ENCODE measurements around the gene GPATCH8.
A peak's percentile ranks its signal among the peaks of the same experiment; 100 is the strongest.

The GPATCH8 gene

DNA sequence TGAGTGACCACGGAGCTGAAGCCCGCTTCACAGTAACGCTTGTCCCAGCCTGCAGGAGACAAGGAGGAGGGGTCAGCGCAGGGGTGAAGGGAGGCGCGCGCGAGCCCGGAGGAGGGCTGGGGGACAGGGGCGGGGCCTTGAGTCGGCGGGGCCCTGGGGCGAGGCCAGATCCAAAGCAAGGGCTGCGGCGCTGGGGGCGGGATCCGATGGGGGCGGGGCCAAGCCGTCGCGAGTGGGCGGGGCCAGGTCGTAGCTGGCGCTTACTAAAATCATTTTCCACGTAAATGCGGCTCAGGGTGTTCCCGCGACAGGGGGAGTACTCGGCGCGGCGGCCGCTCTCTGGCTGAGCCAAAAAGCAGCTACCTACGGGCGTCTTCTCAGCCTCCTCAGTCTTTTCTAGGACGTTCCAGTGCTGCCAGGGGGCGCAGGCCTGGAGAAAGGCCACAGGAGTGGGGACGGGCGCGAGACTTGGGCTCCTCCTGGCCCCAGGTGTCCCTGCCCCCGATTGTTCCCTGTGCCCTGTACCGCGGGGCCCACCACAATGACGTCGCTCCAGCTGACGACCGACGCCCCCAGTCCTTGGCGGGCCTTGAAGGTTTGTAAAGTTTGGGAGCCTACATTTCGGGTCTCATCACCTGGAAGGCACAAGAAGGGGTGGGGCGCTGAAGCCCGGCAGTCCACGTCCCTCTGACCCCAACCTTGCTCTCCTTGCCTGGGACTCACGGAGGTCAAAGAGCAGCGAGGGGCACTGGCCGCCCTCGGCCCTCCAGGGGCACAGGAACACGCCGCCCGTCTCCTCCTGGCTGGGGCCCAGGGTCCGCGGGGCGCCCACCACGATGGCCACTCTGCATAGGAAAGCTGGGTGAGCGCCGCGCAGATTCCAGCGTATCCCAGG is 117.7 kb downstream of the GPATCH8 start (continued):
- TF ChIP-seq KLF9 (tag by site-specific recombination; IDR thresholded peaks at IDR 0.05; ENCODE audit: low read depth) (peak; percentile 64), ZNF341 (tag by site-specific recombination; IDR thresholded peaks at IDR 0.05; ENCODE audit: low read depth) (peak; percentile 66), HOXA7 (CRISPR knock-in tag; IDR thresholded peaks at IDR 0.05; ENCODE audit: borderline replicate concordance) (no peak), ZNF777 (tag by site-specific recombination; IDR thresholded peaks at IDR 0.05; ENCODE audit: borderline replicate concordance) (peak; percentile 60; the same call in 1 of the 2 replicates), KLF16 (tag by site-specific recombination; IDR thresholded peaks at IDR 0.05) (no peak), KLF10 (tag by site-specific recombination; IDR thresholded peaks at IDR 0.05) (peak; percentile 72; the same call in 1 of the 2 replicates), GLIS1 (tag by site-specific recombination; IDR thresholded peaks at IDR 0.05) (peak; percentile 39; the same call in 1 of the 2 replicates), SP3 (tag by site-specific recombination; IDR thresholded peaks at IDR 0.05) (peak; percentile 69), ZEB2 (tag by site-specific recombination; IDR thresholded peaks at IDR 0.05) (0 out of 2 replicates have a peak, but pooled peaks have one; percentile 5), ZNF133 (tag by site-specific recombination; IDR thresholded peaks at IDR 0.05) (no peak), ZNF10 (tag by site-specific recombination; IDR thresholded peaks at IDR 0.05) (0 out of 2 replicates have a peak, but pooled peaks have one; percentile 56), BCL11A (tag by site-specific recombination; IDR thresholded peaks at IDR 0.05; ENCODE audit: low read depth) (peak; percentile 53; the same call in 1 of the 2 replicates), BCL11B (tag by site-specific recombination; IDR thresholded peaks at IDR 0.05; ENCODE audit: low read depth) (peak; percentile 55; the same call in 1 of the 2 replicates), GLI4 (tag by site-specific recombination; IDR thresholded peaks at IDR 0.05) (no peak), ZNF175 (tag by site-specific recombination; IDR thresholded peaks at IDR 0.05) (no peak), ZSCAN16 (tag by site-specific recombination; IDR thresholded peaks at IDR 0.05) (no peak)
- TF ChIP-seq, protein P1, sequence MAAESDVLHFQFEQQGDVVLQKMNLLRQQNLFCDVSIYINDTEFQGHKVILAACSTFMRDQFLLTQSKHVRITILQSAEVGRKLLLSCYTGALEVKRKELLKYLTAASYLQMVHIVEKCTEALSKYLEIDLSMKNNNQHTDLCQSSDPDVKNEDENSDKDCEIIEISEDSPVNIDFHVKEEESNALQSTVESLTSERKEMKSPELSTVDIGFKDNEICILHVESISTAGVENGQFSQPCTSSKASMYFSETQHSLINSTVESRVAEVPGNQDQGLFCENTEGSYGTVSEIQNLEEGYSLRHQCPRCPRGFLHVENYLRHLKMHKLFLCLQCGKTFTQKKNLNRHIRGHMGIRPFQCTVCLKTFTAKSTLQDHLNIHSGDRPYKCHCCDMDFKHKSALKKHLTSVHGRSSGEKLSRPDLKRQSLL (tag by site-specific recombination; IDR thresholded peaks at IDR 0.05): no peak
- TF ChIP-seq, protein P2, sequence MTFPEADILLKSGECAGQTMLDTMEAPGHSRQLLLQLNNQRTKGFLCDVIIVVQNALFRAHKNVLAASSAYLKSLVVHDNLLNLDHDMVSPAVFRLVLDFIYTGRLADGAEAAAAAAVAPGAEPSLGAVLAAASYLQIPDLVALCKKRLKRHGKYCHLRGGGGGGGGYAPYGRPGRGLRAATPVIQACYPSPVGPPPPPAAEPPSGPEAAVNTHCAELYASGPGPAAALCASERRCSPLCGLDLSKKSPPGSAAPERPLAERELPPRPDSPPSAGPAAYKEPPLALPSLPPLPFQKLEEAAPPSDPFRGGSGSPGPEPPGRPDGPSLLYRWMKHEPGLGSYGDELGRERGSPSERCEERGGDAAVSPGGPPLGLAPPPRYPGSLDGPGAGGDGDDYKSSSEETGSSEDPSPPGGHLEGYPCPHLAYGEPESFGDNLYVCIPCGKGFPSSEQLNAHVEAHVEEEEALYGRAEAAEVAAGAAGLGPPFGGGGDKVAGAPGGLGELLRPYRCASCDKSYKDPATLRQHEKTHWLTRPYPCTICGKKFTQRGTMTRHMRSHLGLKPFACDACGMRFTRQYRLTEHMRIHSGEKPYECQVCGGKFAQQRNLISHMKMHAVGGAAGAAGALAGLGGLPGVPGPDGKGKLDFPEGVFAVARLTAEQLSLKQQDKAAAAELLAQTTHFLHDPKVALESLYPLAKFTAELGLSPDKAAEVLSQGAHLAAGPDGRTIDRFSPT (tag by site-specific recombination; IDR thresholded peaks at IDR 0.05): peak; percentile 23; the same call in 1 of the 2 replicates
- TF ChIP-seq, protein P3, sequence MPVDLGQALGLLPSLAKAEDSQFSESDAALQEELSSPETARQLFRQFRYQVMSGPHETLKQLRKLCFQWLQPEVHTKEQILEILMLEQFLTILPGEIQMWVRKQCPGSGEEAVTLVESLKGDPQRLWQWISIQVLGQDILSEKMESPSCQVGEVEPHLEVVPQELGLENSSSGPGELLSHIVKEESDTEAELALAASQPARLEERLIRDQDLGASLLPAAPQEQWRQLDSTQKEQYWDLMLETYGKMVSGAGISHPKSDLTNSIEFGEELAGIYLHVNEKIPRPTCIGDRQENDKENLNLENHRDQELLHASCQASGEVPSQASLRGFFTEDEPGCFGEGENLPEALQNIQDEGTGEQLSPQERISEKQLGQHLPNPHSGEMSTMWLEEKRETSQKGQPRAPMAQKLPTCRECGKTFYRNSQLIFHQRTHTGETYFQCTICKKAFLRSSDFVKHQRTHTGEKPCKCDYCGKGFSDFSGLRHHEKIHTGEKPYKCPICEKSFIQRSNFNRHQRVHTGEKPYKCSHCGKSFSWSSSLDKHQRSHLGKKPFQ (tag by site-specific recombination; IDR thresholded peaks at IDR 0.05): no peak
- TF ChIP-seq, protein P4, sequence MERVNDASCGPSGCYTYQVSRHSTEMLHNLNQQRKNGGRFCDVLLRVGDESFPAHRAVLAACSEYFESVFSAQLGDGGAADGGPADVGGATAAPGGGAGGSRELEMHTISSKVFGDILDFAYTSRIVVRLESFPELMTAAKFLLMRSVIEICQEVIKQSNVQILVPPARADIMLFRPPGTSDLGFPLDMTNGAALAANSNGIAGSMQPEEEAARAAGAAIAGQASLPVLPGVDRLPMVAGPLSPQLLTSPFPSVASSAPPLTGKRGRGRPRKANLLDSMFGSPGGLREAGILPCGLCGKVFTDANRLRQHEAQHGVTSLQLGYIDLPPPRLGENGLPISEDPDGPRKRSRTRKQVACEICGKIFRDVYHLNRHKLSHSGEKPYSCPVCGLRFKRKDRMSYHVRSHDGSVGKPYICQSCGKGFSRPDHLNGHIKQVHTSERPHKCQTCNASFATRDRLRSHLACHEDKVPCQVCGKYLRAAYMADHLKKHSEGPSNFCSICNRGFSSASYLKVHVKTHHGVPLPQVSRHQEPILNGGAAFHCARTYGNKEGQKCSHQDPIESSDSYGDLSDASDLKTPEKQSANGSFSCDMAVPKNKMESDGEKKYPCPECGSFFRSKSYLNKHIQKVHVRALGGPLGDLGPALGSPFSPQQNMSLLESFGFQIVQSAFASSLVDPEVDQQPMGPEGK (tag by site-specific recombination; IDR thresholded peaks at IDR 0.05): peak; percentile 91
- TF ChIP-seq, protein P5, sequence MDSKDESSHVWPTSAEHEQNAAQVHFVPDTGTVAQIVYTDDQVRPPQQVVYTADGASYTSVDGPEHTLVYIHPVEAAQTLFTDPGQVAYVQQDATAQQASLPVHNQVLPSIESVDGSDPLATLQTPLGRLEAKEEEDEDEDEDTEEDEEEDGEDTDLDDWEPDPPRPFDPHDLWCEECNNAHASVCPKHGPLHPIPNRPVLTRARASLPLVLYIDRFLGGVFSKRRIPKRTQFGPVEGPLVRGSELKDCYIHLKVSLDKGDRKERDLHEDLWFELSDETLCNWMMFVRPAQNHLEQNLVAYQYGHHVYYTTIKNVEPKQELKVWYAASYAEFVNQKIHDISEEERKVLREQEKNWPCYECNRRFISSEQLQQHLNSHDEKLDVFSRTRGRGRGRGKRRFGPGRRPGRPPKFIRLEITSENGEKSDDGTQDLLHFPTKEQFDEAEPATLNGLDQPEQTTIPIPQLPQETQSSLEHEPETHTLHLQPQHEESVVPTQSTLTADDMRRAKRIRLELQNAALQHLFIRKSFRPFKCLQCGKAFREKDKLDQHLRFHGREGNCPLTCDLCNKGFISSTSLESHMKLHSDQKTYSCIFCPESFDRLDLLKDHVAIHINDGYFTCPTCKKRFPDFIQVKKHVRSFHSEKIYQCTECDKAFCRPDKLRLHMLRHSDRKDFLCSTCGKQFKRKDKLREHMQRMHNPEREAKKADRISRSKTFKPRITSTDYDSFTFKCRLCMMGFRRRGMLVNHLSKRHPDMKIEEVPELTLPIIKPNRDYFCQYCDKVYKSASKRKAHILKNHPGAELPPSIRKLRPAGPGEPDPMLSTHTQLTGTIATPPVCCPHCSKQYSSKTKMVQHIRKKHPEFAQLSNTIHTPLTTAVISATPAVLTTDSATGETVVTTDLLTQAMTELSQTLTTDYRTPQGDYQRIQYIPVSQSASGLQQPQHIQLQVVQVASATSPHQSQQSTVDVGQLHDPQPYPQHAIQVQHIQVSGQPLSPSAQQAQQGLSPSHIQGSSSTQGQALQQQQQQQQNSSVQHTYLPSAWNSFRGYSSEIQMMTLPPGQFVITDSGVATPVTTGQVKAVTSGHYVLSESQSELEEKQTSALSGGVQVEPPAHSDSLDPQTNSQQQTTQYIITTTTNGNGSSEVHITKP (tag by site-specific recombination; IDR thresholded peaks at IDR 0.05): peak; percentile 54
- TF ChIP-seq, protein P6, sequence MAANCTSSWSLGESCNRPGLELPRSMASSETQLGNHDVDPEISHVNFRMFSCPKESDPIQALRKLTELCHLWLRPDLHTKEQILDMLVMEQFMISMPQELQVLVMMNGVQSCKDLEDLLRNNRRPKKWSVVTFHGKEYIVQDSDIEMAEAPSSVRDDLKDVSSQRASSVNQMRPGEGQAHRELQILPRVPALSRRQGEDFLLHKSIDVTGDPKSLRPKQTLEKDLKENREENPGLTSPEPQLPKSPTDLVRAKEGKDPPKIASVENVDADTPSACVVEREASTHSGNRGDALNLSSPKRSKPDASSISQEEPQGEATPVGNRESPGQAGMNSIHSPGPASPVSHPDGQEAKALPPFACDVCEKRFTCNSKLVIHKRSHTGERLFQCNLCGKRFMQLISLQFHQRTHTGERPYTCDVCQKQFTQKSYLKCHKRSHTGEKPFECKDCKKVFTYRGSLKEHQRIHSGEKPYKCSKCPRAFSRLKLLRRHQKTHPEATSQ (tag by site-specific recombination; IDR thresholded peaks at IDR 0.05): no peak
- TF ChIP-seq, protein P7, sequence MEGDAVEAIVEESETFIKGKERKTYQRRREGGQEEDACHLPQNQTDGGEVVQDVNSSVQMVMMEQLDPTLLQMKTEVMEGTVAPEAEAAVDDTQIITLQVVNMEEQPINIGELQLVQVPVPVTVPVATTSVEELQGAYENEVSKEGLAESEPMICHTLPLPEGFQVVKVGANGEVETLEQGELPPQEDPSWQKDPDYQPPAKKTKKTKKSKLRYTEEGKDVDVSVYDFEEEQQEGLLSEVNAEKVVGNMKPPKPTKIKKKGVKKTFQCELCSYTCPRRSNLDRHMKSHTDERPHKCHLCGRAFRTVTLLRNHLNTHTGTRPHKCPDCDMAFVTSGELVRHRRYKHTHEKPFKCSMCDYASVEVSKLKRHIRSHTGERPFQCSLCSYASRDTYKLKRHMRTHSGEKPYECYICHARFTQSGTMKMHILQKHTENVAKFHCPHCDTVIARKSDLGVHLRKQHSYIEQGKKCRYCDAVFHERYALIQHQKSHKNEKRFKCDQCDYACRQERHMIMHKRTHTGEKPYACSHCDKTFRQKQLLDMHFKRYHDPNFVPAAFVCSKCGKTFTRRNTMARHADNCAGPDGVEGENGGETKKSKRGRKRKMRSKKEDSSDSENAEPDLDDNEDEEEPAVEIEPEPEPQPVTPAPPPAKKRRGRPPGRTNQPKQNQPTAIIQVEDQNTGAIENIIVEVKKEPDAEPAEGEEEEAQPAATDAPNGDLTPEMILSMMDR (tag by site-specific recombination; IDR thresholded peaks at IDR 0.05): peak; percentile 77; the same call in 1 of the 2 replicates
